ENCODE measurements around the gene EPHA3. TPM values are rescaled to one million over a fixed set of nuclear protein-coding genes. Genes with fewer than 3 reads are reported as not detected.

EPHA3 gene
- total and polyA plus RNA-seq, 4 donors: 0.18 to 11.7 (median 1.5) TPM

DNA sequence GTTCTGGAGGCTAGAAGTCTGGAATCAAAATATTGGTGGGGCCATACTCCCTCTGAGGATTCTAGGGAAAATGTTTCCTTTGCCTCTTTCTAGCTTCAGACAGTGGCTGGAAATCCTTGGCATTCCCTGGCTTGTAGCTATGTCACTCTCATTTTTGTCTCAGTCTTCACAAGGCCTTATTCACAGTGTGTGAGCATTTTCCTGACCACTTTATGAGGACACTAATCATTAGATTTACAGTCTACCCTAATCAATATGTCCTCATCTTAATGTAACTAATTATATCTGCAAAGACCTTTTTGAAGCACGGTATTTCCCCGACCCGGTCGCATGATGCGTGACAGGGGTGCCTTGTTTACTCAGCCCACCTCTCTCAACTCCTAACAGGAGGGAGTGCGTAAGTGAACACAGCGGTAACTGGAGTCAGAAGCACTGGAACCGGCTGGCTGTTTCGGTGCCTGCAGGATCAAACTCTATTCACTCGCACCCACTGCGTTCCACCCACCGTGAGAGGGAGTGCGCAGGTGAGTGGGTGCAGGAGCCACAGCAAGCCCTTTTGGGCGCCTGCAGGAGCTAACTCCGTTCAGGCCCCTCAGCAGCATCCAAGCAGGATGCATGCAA lies 155.0 kb downstream of the EPHA3 start:
- Histone ChIP-seq H3K36me3 (ENCODE audit: control insufficient read depth in 4 of 4, insufficient read depth in 4 of 4, low read length in 4 of 4) (no peaks in the 10 kb centered on the region), H3K4me1 (ENCODE audit: control insufficient read depth in 5 of 5, insufficient read depth in 5 of 5, low read length in 5 of 5) (no peaks in the 10 kb centered on the region), H3K9ac (ENCODE audit: insufficient read depth in 1 of 2, low read length in 2 of 2) (no peak overlapping the region), H3K27me3 (ENCODE audit: control insufficient read depth in 3 of 3, insufficient read depth in 3 of 3, low read length in 2 of 3) (no peaks in the 10 kb centered on the region), H3K9me3 (ENCODE audit: control insufficient read depth in 4 of 4, insufficient read depth in 3 of 4, low read length in 3 of 4) (peaks cover 0 to 4% (median 0%) of the 10 kb centered on the region in 4 donors), H3K27ac (ENCODE audit: low read depth in 1 of 2, low read length in 1 of 2) (no peak overlapping the region), H3K4me3 (no peak overlapping the region)
- DNase-seq (no peak), ATAC-seq (ENCODE audit: insufficient read depth, low FRiP score) (no peak)
- WGBS, 2 donors: 94 to 97% methylated on average over 15 of the region's 15 CpGs
- TF ChIP-seq, protein P1, sequence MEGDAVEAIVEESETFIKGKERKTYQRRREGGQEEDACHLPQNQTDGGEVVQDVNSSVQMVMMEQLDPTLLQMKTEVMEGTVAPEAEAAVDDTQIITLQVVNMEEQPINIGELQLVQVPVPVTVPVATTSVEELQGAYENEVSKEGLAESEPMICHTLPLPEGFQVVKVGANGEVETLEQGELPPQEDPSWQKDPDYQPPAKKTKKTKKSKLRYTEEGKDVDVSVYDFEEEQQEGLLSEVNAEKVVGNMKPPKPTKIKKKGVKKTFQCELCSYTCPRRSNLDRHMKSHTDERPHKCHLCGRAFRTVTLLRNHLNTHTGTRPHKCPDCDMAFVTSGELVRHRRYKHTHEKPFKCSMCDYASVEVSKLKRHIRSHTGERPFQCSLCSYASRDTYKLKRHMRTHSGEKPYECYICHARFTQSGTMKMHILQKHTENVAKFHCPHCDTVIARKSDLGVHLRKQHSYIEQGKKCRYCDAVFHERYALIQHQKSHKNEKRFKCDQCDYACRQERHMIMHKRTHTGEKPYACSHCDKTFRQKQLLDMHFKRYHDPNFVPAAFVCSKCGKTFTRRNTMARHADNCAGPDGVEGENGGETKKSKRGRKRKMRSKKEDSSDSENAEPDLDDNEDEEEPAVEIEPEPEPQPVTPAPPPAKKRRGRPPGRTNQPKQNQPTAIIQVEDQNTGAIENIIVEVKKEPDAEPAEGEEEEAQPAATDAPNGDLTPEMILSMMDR (IDR thresholded peaks at IDR 0.05; ENCODE audit: control extremely low read depth, extremely low read depth): no peak

DNA sequence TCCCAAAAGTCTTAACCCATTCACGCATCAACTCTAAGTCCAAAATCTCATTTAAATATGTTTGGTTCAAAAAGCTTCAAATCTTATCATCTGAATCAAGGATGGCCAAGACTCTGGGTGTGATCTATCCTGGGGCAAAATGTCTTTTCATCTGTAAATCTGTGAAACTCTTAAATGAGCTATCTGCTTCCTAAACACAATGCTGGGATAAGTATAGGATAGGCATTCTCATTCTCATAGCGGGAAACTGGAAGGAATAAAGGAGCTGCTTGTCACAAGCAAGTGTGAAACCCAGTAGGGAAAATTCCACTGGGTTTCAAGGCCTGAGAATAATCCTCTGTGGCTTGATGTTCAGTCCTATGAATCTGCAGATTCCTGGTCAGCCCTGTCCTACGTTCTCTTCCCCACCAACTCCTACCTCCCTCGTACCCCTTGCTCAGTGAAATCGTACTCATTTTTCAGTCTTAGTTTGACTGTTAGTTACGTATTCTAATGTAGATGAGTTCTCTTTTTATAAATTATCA lies 156.7 kb downstream of the EPHA3 start:
- 83 to 89% methylated on average over 6 of the region's 6 CpGs for WGBS, 2 donors
- Histone ChIP-seq H3K27me3 (ENCODE audit: control insufficient read depth in 3 of 3, insufficient read depth in 3 of 3, low read length in 2 of 3) (no peaks in the 10 kb centered on the region), H3K9ac (ENCODE audit: insufficient read depth in 1 of 2, low read length in 2 of 2) (no peak overlapping the region)

DNA sequence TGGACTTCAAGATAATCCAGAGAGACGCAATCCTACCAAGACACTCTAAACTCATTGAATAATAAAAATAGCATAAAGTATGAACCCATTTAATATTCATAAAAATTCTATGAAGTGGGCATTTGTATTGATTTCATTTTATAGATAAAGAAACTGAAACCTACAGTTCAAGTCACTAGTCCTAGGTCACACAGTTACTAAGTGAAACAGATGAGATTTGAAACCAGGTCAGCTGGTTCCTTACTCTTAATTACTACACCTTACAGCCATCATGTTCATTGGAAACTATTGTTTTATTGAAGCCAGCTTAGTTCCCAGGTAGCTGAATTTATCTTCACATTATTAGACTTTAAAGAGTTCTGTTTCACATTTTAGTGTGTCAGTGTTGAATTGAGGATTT lies 158.7 kb downstream of the EPHA3 start:
- TF ChIP-seq, protein P1 (IDR thresholded peaks at IDR 0.05; ENCODE audit: control extremely low read depth, extremely low read depth): no peak
- Histone ChIP-seq H3K9ac (ENCODE audit: insufficient read depth in 1 of 2, low read length in 2 of 2) (no peak overlapping the region), H3K4me1 (ENCODE audit: control insufficient read depth in 5 of 5, insufficient read depth in 5 of 5, low read length in 5 of 5) (no peaks in the 10 kb centered on the region), H3K27ac (ENCODE audit: low read depth in 1 of 2, low read length in 1 of 2) (no peak overlapping the region), H3K9me3 (ENCODE audit: control insufficient read depth in 4 of 4, insufficient read depth in 3 of 4, low read length in 3 of 4) (peaks cover 0 to 4% (median 0%) of the 10 kb centered on the region in 4 donors), H3K27me3 (ENCODE audit: control insufficient read depth in 3 of 3, insufficient read depth in 3 of 3, low read length in 2 of 3) (no peaks in the 10 kb centered on the region), H3K4me3 (no peak overlapping the region), H3K36me3 (ENCODE audit: control insufficient read depth in 4 of 4, insufficient read depth in 4 of 4, low read length in 4 of 4) (no peaks in the 10 kb centered on the region)
- no peak for ATAC-seq (ENCODE audit: insufficient read depth, low FRiP score)
- DNase-seq: no peak
- 84 to 95% methylated on average over 1 of the region's 1 CpG for WGBS, 2 donors

More for the DNA sequence above, 156.7 kb downstream of the EPHA3 start:
- no peak overlapping the region for H3K27ac ChIP-seq (ENCODE audit: low read depth in 1 of 2, low read length in 1 of 2)
- H3K4me1 ChIP-seq (ENCODE audit: control insufficient read depth in 5 of 5, insufficient read depth in 5 of 5, low read length in 5 of 5): no peaks in the 10 kb centered on the region
- H3K9me3 ChIP-seq (ENCODE audit: control insufficient read depth in 4 of 4, insufficient read depth in 3 of 4, low read length in 3 of 4): peaks cover 0 to 4% (median 0%) of the 10 kb centered on the region in 4 donors
- TF ChIP-seq, protein P1 (IDR thresholded peaks at IDR 0.05; ENCODE audit: control extremely low read depth, extremely low read depth): no peak
- H3K36me3 ChIP-seq (ENCODE audit: control insufficient read depth in 4 of 4, insufficient read depth in 4 of 4, low read length in 4 of 4): no peaks in the 10 kb centered on the region
- ATAC-seq (ENCODE audit: insufficient read depth, low FRiP score) (no peak), DNase-seq (no peak)
- H3K4me3 ChIP-seq: no peak overlapping the region

All from lung (tissue), 12 donors.